IPS-18c (cell line): ENCODE results near the gene PARN.
"Not testable (repeated sequence)": the region's sequence is repeated elsewhere in the genome, so short reads cannot be mapped to it uniquely, and the experiment has no call there.

ENCODE experiments used
- H3K4me3 ChIP-seq: 2 replicates; pipeline ENCODE4 v1.7.0; 2013; ENCODE audit warnings: low read depth, mild to moderate bottlenecking, low read length, moderate library complexity; ENCODE audit not compliant: insufficient read depth
- H3K9me3 ChIP-seq: one replicate; pipeline ENCODE4 v1.6.1; 2013; ENCODE audit warnings: mild to moderate bottlenecking, low read length, moderate library complexity; ENCODE audit not compliant: control insufficient read depth, insufficient read depth

The PARN gene

GRCh38 chr16:14447783-14448182, 182.3 kb downstream of the PARN start:
- H3K4me3 ChIP-seq, result no peak overlapping the region
- no peaks in the 10 kb centered on the region for H3K9me3 ChIP-seq

GRCh38 chr16:14446796-14447195, 183.3 kb downstream of the PARN start:
- no peaks in the 10 kb centered on the region for H3K9me3 ChIP-seq
- no peak overlapping the region for H3K4me3 ChIP-seq

GRCh38 chr16:14445937-14446715, 183.9 kb downstream of the PARN start:
- Histone ChIP-seq H3K9me3 (no peaks in the 10 kb centered on the region), H3K4me3 (no peak overlapping the region)

GRCh38 chr16:14444979-14445810, 184.9 kb downstream of the PARN start:
- H3K9me3 ChIP-seq, result no peaks in the 10 kb centered on the region
- no peak overlapping the region for H3K4me3 ChIP-seq

- H3K9me3 ChIP-seq, H3K4me3 ChIP-seq: not testable (repeated sequence)
Measured at GRCh38 chr16:14441533-14441932, 188.5 kb downstream of the PARN start.

GRCh38 chr16:14438256-14438655, 191.8 kb downstream of the PARN start:
- Histone ChIP-seq H3K9me3 (no peaks in the 10 kb centered on the region), H3K4me3 (no peak overlapping the region)

- Histone ChIP-seq H3K4me3 (no peak overlapping the region), H3K9me3 (no peaks in the 10 kb centered on the region)
Measured at GRCh38 chr16:14437426-14437825, 192.6 kb downstream of the PARN start.

GRCh38 chr16:14436401-14436955, 193.6 kb downstream of the PARN start:
- H3K4me3 ChIP-seq, result no peak overlapping the region
- no peaks in the 10 kb centered on the region for H3K9me3 ChIP-seq

- H3K9me3 ChIP-seq, result no peaks in the 10 kb centered on the region
- no peak overlapping the region for H3K4me3 ChIP-seq
Measured at GRCh38 chr16:14434860-14435259, 195.2 kb downstream of the PARN start.

- H3K4me3 ChIP-seq, H3K9me3 ChIP-seq: not testable (repeated sequence)
Measured at GRCh38 chr16:14428971-14429637, 201.0 kb downstream of the PARN start.

- no peaks in the 10 kb centered on the region for H3K9me3 ChIP-seq
- H3K4me3 ChIP-seq, result no peak overlapping the region
Measured at GRCh38 chr16:14428043-14428442, 202.0 kb downstream of the PARN start.

- Histone ChIP-seq H3K9me3 (no peaks in the 10 kb centered on the region), H3K4me3 (no peak overlapping the region)
Measured at GRCh38 chr16:14427371-14427948, 202.6 kb downstream of the PARN start.

GRCh38 chr16:14424595-14424994, 205.5 kb downstream of the PARN start:
- Histone ChIP-seq H3K4me3 (no peak overlapping the region), H3K9me3 (no peaks in the 10 kb centered on the region)

- no peak overlapping the region for H3K4me3 ChIP-seq
- H3K9me3 ChIP-seq, result no peaks in the 10 kb centered on the region
Measured at GRCh38 chr16:14423344-14423743, 206.7 kb downstream of the PARN start.

GRCh38 chr16:14420721-14421488, 209.2 kb downstream of the PARN start:
- Histone ChIP-seq H3K4me3 (no peak overlapping the region), H3K9me3 (no peaks in the 10 kb centered on the region)

- not testable (repeated sequence) for H3K9me3 ChIP-seq
Measured at GRCh38 chr16:14420243-14420642, 209.8 kb downstream of the PARN start.

GRCh38 chr16:14419817-14420216, 210.2 kb downstream of the PARN start:
- no peak overlapping the region for H3K4me3 ChIP-seq
- no peaks in the 10 kb centered on the region for H3K9me3 ChIP-seq

More at GRCh38 chr16:14420243-14420642, 209.8 kb downstream of the PARN start:
- H3K4me3 ChIP-seq, result not testable (repeated sequence)
